K562 (cell line): ENCODE results near the gene OSGEP. TPM values are rescaled to one million over a fixed set of nuclear protein-coding genes. Genes with fewer than 3 reads are reported as not detected.

Source experiments
- BRCA1 ChIP-seq, 2 experiments: fragments of 450-650 bp in 1 of 2; sonication (generic) in 1 of 2; formaldehyde crosslinking in 1 of 2; IDR thresholded peaks; 2 replicates each; pipeline versions ENCODE4 v1.5.0 to v1.6.1; 2017 to 2020; ENCODE audit warnings: mild to moderate bottlenecking in 1 of 2, missing genetic modification reagents in 1 of 2
- CREB1 ChIP-seq, 2 experiments: sonication (generic) in 1 of 2; formaldehyde crosslinking in 1 of 2; IDR thresholded peaks; 2 replicates each; pipeline versions ENCODE4 v1.6.1 to v1.8.0; 2012 to 2022; ENCODE audit warnings: inconsistent platforms in 1 of 2, mild to moderate bottlenecking in 1 of 2, missing genetic modification reagents in 1 of 2, moderate library complexity in 1 of 2
- KDM5B ChIP-seq: fragments of 200-600 bp; sonication (generic); IDR thresholded peaks from 2 replicates; pipeline ENCODE4 v1.6.1; 2012; ENCODE audit warnings: low read depth, mild to moderate bottlenecking, moderate library complexity, low read length, control low read depth, inconsistent platforms; ENCODE audit not compliant: insufficient replicate concordance
- NCOA2 ChIP-seq, 2 experiments: fragments of 450-650 bp; IDR thresholded peaks; 2 replicates each; pipeline ENCODE4 v1.6.1; 2018; ENCODE audit warnings: mild to moderate bottlenecking in 2 of 2, moderate library complexity in 1 of 2; ENCODE audit not compliant: partially characterized antibody in 2 of 2
- POLR2AphosphoS5 ChIP-seq: IDR thresholded peaks from 2 replicates; pipeline ENCODE4 v1.6.1; 2011; ENCODE audit warnings: mild to moderate bottlenecking, low read depth, low read length, moderate library complexity; ENCODE audit not compliant: control insufficient read depth, insufficient read depth
- TAF7 ChIP-seq: fragments of 450-650 bp; IDR thresholded peaks from 2 replicates; pipeline ENCODE4 v1.6.1; 2016; ENCODE audit warnings: missing genetic modification characterization, missing compliant biosample characterization
- TAF9B ChIP-seq: fragments of 450-650 bp; IDR thresholded peaks from 2 replicates; pipeline ENCODE4 v1.6.1; 2018; ENCODE audit warnings: mild to moderate bottlenecking; ENCODE audit not compliant: partially characterized antibody
- YY1 ChIP-seq, 3 experiments: IDR thresholded peaks; 2 replicates each; pipeline ENCODE4 v1.6.1; 2011; ENCODE audit warnings: low read length in 2 of 3, mild to moderate bottlenecking in 2 of 3, moderate library complexity in 2 of 3, borderline replicate concordance in 1 of 3, control low read depth in 1 of 3, low read depth in 1 of 3; ENCODE audit not compliant: insufficient read depth in 3 of 3, insufficient replicate concordance in 2 of 3, control insufficient read depth in 1 of 3, insufficient read length in 1 of 3; ENCODE audit errors: extremely low read depth in 1 of 3
- polyA plus RNA-seq, 8 experiments: library from polyadenylated mRNA; depleted of rRNA in 4 of 8; stranded (reverse) in 5 of 8; unstranded in 3 of 8; fragments of >200 nt; fragmentation: Nextera tagmentation in 2 of 8; fragmentation: Illumina TruSeq in 1 of 8; extraction: Ambion mirVana in 2 of 8; extraction: Trizol in 1 of 8; gene quantifications; 2 replicates each; pipeline versions ENCODE4 v1.2.1 to v1.2.3, GENCODE V29; 2011 to 2014; ENCODE audit warnings: inconsistent platforms in 1 of 8, missing spikeins in 1 of 8
- total RNA-seq, 7 experiments: library from RNA; depleted of rRNA in 6 of 7; stranded (reverse); fragments of >200 nt in 6 of 7; fragmentation: Illumina TruSeq in 2 of 7; extraction: Trizol in 2 of 7; gene quantifications; 2 replicates each; pipeline versions ENCODE4 v1.2.1 to v1.2.3, GENCODE V29; 2011 to 2021; ENCODE audit warnings: low replicate concordance in 1 of 7
- TF ChIP-seq, protein P1 (sequence below): fragments of 450-650 bp; formaldehyde crosslinking; IDR thresholded peaks from 2 replicates; pipeline ENCODE4 v1.4.0; 2020; ENCODE audit warnings: mild to moderate bottlenecking, moderate library complexity
- TF ChIP-seq, protein P2 (sequence below): fragments of 450-650 bp; IDR thresholded peaks from 2 replicates; pipeline ENCODE4 v1.6.1; 2016; ENCODE audit warnings: mild to moderate bottlenecking, moderate library complexity

Gene OSGEP
- total and polyA plus RNA-seq, 9 of the 15 experiments (the other 6 are each of a cell fraction or from before 2014, with no cell fraction given): 32.1 to 59.2 (median 44.1) TPM

DNA sequence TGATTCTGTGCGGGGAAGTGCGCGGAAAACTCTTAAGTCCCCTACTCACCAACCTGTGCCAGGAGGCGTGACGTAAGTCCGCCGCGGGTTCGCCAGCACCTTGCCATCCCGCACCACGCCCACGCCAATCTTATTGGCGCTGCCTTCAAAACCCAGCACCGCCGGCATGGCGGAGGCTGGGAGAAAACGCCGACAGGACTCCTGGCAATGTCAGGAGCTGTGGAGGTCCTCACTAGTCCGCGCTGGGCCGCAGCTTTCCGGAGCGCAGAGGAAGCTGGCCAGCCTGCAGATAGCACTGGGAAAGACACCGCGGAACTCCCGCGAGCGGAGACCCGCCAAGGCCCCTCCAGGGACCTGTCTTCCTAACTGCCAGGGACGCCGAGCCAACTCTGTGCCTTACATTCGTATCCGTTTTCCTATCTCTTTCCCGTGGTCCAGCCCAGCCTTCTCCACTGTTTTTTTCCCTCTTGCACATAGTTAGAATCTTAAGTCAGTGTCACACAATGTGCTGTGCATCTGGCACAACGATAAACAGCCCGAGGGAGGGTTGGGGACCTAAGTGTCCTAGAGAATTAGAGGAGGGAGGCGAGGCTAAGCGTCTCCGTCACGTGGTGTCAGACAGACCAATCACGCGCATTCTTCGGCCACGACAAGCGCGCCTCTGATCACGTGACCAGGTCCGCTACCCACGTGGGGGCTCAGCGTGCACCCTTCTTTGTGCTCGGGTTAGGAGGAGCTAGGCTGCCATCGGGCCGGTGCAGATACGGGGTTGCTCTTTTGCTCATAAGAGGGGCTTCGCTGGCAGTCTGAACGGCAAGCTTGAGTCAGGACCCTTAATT is at the start of gene OSGEP, which contains the start of gene APEX1 (continued):
- TF ChIP-seq BRCA1 (IDR thresholded peaks at IDR 0.05): no peak
- TF ChIP-seq BRCA1 (CRISPR knock-in tag; IDR thresholded peaks at IDR 0.05): no peak
- TF ChIP-seq NCOA2 (IDR thresholded peaks at IDR 0.05; ENCODE audit: partially characterized antibody in 2 of 2): peak in 1 of 2 experiments; percentile 98
- peak; percentile 50; the same call in 1 of the 2 replicates for TF ChIP-seq TAF7
- TF ChIP-seq, protein P1, sequence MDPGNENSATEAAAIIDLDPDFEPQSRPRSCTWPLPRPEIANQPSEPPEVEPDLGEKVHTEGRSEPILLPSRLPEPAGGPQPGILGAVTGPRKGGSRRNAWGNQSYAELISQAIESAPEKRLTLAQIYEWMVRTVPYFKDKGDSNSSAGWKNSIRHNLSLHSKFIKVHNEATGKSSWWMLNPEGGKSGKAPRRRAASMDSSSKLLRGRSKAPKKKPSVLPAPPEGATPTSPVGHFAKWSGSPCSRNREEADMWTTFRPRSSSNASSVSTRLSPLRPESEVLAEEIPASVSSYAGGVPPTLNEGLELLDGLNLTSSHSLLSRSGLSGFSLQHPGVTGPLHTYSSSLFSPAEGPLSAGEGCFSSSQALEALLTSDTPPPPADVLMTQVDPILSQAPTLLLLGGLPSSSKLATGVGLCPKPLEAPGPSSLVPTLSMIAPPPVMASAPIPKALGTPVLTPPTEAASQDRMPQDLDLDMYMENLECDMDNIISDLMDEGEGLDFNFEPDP (CRISPR knock-in tag): 0 out of 2 replicates have a peak, but pooled peaks have one; percentile 55
- TF ChIP-seq YY1 (IDR thresholded peaks at IDR 0.05; ENCODE audit: borderline replicate concordance in 1 of 3, control insufficient read depth in 1 of 3, extremely low read depth in 1 of 3, insufficient read depth in 3 of 3, insufficient read length in 1 of 3, insufficient replicate concordance in 2 of 3, low read depth in 1 of 3, low read length in 2 of 3): peak in 2 of 3 experiments; percentile 37 to 65
- TF ChIP-seq, protein P2, sequence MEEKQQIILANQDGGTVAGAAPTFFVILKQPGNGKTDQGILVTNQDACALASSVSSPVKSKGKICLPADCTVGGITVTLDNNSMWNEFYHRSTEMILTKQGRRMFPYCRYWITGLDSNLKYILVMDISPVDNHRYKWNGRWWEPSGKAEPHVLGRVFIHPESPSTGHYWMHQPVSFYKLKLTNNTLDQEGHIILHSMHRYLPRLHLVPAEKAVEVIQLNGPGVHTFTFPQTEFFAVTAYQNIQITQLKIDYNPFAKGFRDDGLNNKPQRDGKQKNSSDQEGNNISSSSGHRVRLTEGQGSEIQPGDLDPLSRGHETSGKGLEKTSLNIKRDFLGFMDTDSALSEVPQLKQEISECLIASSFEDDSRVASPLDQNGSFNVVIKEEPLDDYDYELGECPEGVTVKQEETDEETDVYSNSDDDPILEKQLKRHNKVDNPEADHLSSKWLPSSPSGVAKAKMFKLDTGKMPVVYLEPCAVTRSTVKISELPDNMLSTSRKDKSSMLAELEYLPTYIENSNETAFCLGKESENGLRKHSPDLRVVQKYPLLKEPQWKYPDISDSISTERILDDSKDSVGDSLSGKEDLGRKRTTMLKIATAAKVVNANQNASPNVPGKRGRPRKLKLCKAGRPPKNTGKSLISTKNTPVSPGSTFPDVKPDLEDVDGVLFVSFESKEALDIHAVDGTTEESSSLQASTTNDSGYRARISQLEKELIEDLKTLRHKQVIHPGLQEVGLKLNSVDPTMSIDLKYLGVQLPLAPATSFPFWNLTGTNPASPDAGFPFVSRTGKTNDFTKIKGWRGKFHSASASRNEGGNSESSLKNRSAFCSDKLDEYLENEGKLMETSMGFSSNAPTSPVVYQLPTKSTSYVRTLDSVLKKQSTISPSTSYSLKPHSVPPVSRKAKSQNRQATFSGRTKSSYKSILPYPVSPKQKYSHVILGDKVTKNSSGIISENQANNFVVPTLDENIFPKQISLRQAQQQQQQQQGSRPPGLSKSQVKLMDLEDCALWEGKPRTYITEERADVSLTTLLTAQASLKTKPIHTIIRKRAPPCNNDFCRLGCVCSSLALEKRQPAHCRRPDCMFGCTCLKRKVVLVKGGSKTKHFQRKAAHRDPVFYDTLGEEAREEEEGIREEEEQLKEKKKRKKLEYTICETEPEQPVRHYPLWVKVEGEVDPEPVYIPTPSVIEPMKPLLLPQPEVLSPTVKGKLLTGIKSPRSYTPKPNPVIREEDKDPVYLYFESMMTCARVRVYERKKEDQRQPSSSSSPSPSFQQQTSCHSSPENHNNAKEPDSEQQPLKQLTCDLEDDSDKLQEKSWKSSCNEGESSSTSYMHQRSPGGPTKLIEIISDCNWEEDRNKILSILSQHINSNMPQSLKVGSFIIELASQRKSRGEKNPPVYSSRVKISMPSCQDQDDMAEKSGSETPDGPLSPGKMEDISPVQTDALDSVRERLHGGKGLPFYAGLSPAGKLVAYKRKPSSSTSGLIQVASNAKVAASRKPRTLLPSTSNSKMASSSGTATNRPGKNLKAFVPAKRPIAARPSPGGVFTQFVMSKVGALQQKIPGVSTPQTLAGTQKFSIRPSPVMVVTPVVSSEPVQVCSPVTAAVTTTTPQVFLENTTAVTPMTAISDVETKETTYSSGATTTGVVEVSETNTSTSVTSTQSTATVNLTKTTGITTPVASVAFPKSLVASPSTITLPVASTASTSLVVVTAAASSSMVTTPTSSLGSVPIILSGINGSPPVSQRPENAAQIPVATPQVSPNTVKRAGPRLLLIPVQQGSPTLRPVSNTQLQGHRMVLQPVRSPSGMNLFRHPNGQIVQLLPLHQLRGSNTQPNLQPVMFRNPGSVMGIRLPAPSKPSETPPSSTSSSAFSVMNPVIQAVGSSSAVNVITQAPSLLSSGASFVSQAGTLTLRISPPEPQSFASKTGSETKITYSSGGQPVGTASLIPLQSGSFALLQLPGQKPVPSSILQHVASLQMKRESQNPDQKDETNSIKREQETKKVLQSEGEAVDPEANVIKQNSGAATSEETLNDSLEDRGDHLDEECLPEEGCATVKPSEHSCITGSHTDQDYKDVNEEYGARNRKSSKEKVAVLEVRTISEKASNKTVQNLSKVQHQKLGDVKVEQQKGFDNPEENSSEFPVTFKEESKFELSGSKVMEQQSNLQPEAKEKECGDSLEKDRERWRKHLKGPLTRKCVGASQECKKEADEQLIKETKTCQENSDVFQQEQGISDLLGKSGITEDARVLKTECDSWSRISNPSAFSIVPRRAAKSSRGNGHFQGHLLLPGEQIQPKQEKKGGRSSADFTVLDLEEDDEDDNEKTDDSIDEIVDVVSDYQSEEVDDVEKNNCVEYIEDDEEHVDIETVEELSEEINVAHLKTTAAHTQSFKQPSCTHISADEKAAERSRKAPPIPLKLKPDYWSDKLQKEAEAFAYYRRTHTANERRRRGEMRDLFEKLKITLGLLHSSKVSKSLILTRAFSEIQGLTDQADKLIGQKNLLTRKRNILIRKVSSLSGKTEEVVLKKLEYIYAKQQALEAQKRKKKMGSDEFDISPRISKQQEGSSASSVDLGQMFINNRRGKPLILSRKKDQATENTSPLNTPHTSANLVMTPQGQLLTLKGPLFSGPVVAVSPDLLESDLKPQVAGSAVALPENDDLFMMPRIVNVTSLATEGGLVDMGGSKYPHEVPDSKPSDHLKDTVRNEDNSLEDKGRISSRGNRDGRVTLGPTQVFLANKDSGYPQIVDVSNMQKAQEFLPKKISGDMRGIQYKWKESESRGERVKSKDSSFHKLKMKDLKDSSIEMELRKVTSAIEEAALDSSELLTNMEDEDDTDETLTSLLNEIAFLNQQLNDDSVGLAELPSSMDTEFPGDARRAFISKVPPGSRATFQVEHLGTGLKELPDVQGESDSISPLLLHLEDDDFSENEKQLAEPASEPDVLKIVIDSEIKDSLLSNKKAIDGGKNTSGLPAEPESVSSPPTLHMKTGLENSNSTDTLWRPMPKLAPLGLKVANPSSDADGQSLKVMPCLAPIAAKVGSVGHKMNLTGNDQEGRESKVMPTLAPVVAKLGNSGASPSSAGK: peak; percentile 91
- TF ChIP-seq POLR2AphosphoS5: peak; percentile 52
- TF ChIP-seq TAF9B: peak; percentile 32
- peak; percentile 28; the same call in 1 of the 2 replicates for TF ChIP-seq CREB1 (IDR thresholded peaks at IDR 0.05)
- 0 out of 2 replicates have a peak, but pooled peaks have one; percentile 54 for TF ChIP-seq CREB1 (CRISPR knock-in tag; IDR thresholded peaks at IDR 0.05)
- TF ChIP-seq KDM5B: peak; percentile 69
